ENCODE results near the gene CRYBG2. TPM values are rescaled to one million over a fixed set of nuclear protein-coding genes. Genes with fewer than 3 reads are reported as not detected.

CRYBG2 gene
- total and polyA plus RNA-seq, 3 donors from 2014 or later, result 4.9 to 12.9 (median 5.6) TPM

GRCh38 chr1:26321315-26322041, 32.5 kb downstream of the CRYBG2 start:
- TF ChIP-seq POLR2A (IDR thresholded peaks at IDR 0.05) (no peak), CTCF (IDR thresholded peaks at IDR 0.05) (peak; percentile 66 to 79 (median 77))
- no peak overlapping the region for H3K4me3 ChIP-seq

GRCh38 chr1:26320896-26321295, 33.0 kb downstream of the CRYBG2 start:
- H3K4me1 ChIP-seq, result no peaks in the 10 kb centered on the region
- TF ChIP-seq CTCF (IDR thresholded peaks at IDR 0.05), result no peak
- no peak for TF ChIP-seq POLR2A (IDR thresholded peaks at IDR 0.05)
- H3K27me3 ChIP-seq, result no peaks in the 10 kb centered on the region
- H3K9me3 ChIP-seq, result no peaks in the 10 kb centered on the region
- 57 to 76% methylated on average over 2 of the region's 2 CpGs for WGBS, 2 donors
- no peak overlapping the region for H3K4me3 ChIP-seq
- intact Hi-C loops (cut with DNase I; ENCODE audit: low total_unique reads), result loop anchor here (10.0 kb wide), 1 partner anchor 46 kb away; no protein-coding TSS in a partner anchor
- no peak for DNase-seq
- H3K36me3 ChIP-seq (ENCODE audit: low read depth, missing control alignments), result no peaks in the 10 kb centered on the region
- no peak overlapping the region for H3K27ac ChIP-seq

More at GRCh38 chr1:26321315-26322041, 32.5 kb downstream of the CRYBG2 start:
- Histone ChIP-seq H3K36me3 (ENCODE audit: low read depth, missing control alignments) (no peaks in the 10 kb centered on the region), H3K4me1 (no peaks in the 10 kb centered on the region), H3K27me3 (no peaks in the 10 kb centered on the region), H3K9me3 (no peaks in the 10 kb centered on the region), H3K27ac (no peak overlapping the region)
- WGBS, 2 donors, result 24 to 46% methylated on average over 16 of the region's 16 CpGs
- intact Hi-C loops (cut with DNase I; ENCODE audit: low total_unique reads), result loop anchor here (10.0 kb wide), 1 partner anchor 47 kb away; no protein-coding TSS in a partner anchor
- DNase-seq, result peak; percentile 95

GRCh38 chr1:26318338-26319064, 35.4 kb downstream of the CRYBG2 start:
- Histone ChIP-seq H3K4me1 (no peaks in the 10 kb centered on the region), H3K36me3 (ENCODE audit: low read depth, missing control alignments) (no peaks in the 10 kb centered on the region), H3K27me3 (no peaks in the 10 kb centered on the region), H3K9me3 (no peaks in the 10 kb centered on the region), H3K4me3 (no peak overlapping the region), H3K27ac (no peak overlapping the region)
- intact Hi-C loops (cut with DNase I; ENCODE audit: low total_unique reads), result no loop called here
- TF ChIP-seq CTCF (IDR thresholded peaks at IDR 0.05), result no peak
- 87 to 90% methylated on average over 9 of the region's 9 CpGs for WGBS, 2 donors
- peak; percentile 22 for DNase-seq

- Histone ChIP-seq H3K36me3 (ENCODE audit: low read depth, missing control alignments) (no peaks in the 10 kb centered on the region), H3K27me3 (no peaks in the 10 kb centered on the region), H3K9me3 (no peaks in the 10 kb centered on the region), H3K4me1 (no peaks in the 10 kb centered on the region), H3K27ac (no peak within 1 kb of the TSS), H3K4me3 (no peak within 1 kb of the TSS)
- intact Hi-C loops (cut with DNase I; ENCODE audit: low total_unique reads), result no loop called here
- WGBS, 2 donors, result 75 to 77% methylated on average over 11 to 12 of the region's 12 CpGs
- DNase-seq, result no peak
- TF ChIP-seq CTCF (IDR thresholded peaks at IDR 0.05), result no peak
- TF ChIP-seq POLR2A (IDR thresholded peaks at IDR 0.05), result no peak
These were observed 36.2 kb downstream of the CRYBG2 start, which contains the start of gene CD52 for GRCh38 chr1:26317612-26318337. Gene CD52, plus strand, starts transcription at chr1:26317958. Its CDS starts 60 bp downstream, at chr1:26318018.

All from testis (tissue), 3 donors.